Muscle layer of duodenum (tissue), 2 donors: ENCODE results near the gene DEK.

Experiments used
- H3K27ac ChIP-seq: one replicate; pipeline ENCODE4 v1.7.0; 2013; ENCODE audit warnings: mild to moderate bottlenecking, low read length
- H3K27me3 ChIP-seq: one replicate; pipeline ENCODE4 v1.7.0; 2013; ENCODE audit warnings: low read depth, mild to moderate bottlenecking, control low read depth, low read length
- H3K36me3 ChIP-seq, 2 donors: one replicate each; pipeline ENCODE4 v1.7.0; 2013; ENCODE audit warnings: low read length in 2 of 2, control low read depth in 1 of 2, mild to moderate bottlenecking in 1 of 2; ENCODE audit not compliant: insufficient read depth in 2 of 2, control insufficient read depth in 1 of 2
- H3K4me1 ChIP-seq, 2 donors: one replicate each; pipeline ENCODE4 v1.7.0; 2013; ENCODE audit warnings: low read length in 2 of 2, mild to moderate bottlenecking in 2 of 2, control low read depth in 1 of 2, moderate library complexity in 1 of 2; ENCODE audit not compliant: insufficient read depth in 2 of 2, control insufficient read depth in 1 of 2
- H3K4me3 ChIP-seq, 2 donors: one replicate each; pipeline ENCODE4 v1.7.0; 2013; ENCODE audit warnings: low read length in 2 of 2, low read depth in 1 of 2, mild to moderate bottlenecking in 1 of 2
- H3K9me3 ChIP-seq, 2 donors: one replicate each; pipeline ENCODE4 v1.7.0; 2013; ENCODE audit warnings: low read length in 2 of 2, control low read depth in 1 of 2, mild to moderate bottlenecking in 1 of 2; ENCODE audit not compliant: control insufficient read depth in 1 of 2
- donor health status: healthy.

The DEK gene

DNA sequence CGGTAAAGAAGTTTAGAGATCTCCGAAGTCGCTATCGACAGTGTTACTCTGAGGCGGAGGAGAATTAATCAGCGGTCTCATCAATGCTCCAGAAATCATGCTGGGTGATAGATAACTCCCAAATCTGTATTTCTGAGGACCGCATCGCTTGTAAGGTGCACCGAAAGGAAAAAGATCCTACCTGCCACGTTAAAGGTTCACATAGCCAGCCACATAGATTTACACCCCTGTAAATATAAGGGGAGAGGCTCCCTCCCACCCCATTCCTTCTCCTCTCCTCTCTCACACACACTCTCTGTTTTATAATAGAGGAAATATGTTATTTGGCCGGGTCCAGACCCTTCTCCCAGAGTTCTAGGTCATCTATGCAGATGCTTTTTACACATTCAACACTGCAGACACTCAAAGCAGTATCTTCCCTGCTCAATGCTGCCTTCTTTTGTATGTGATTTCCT is 620 bp upstream of the DEK start:
- H3K4me1 ChIP-seq = peaks cover 0 to 28% of the 10 kb centered on the region in 2 donors
- no peaks in the 10 kb centered on the region for H3K9me3 ChIP-seq
- peak overlapping the region; percentile 79 for H3K27ac ChIP-seq
- H3K4me3 ChIP-seq = peak overlapping the region; percentile 58 to 75
- H3K27me3 ChIP-seq = no peaks in the 10 kb centered on the region
- peaks cover 0 to under 1% of the 10 kb centered on the region in 2 donors for H3K36me3 ChIP-seq

DNA sequence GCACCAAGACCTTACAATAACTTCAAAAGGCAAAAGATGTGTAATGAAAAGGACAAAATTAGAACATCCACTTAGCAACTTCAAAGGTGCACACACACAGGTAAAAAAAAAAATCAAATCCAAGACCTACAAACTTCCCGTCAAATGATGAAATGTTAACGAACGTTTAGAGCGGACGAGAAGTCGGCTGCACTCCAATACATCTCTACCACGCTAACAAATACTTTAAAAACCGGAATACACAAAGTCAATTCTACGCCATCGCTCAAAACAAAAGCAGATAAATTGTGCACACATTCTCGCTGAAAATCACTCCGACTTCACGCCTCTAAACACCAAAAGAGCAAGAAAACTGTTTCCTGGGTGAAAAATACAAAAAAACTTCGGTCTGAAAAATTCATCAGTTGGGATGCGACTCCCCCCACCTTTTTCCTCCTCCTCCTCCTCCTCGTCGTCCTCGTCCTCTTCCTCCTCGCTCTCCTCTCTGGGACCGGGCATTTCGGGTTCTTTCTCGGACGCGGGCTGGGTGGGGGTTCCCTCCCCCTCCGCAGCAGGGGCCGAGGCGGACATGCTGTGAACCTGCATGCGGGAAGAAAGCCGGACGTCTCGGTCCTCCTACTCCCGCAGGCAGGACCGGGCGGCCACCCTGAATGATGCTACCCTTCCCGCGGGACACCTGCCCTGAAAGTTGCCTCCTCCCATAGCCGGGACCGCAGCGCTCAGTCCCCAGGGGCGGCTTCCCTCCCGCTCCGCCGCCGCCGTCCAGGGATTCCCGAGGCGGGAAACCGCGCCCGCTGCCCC is 712 bp downstream of the DEK start:
- peaks cover 0 to 5% of the 10 kb centered on the region in 2 donors for H3K36me3 ChIP-seq
- peak overlapping the region; percentile 91 to 95 for H3K4me3 ChIP-seq
- H3K27me3 ChIP-seq = no peaks in the 10 kb centered on the region
- no peaks in the 10 kb centered on the region for H3K9me3 ChIP-seq
- H3K27ac ChIP-seq = peak overlapping the region; percentile 93
- H3K4me1 ChIP-seq = peaks cover 0 to 32% of the 10 kb centered on the region in 2 donors

DNA sequence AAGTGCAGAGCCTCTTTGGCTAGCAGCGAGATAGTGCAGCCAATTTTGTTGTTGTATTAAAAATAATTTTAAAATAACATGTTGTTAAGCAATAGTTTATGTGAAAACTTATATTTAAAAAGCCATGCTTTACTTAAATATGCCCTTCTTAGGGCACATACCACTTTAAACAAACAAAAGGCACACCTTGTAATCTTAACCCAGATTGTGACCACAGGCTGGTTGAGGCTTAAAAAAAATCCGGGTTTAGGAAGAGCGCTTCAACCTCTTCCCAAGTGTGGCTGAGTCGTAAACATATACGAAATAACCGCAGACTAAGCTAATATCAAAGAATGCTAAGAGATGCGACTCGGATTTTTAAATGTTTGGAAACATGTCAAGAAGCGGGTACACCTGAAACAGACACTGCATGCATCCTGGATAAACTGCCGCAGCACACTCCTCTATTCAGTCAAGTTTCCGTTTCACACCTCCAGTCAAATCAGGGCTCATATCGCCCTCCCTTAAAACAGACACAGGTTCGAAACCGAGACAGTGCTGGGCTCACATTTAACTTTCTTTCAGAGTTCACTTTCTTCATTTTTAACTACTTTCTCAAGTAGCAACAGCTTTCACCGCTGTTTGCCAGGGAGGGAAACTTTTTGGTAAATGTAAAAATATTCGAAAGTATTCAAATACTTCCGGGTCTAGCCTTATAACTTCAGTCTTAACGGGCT is 1.5 kb downstream of the DEK start:
- Histone ChIP-seq H3K9me3 (no peaks in the 10 kb centered on the region), H3K27me3 (no peaks in the 10 kb centered on the region), H3K4me3 (peak overlapping the region; percentile 91 to 95), H3K4me1 (peaks cover 0 to 32% of the 10 kb centered on the region in 2 donors), H3K27ac (peak overlapping the region; percentile 93), H3K36me3 (peaks cover 0 to 5% of the 10 kb centered on the region in 2 donors)

DNA sequence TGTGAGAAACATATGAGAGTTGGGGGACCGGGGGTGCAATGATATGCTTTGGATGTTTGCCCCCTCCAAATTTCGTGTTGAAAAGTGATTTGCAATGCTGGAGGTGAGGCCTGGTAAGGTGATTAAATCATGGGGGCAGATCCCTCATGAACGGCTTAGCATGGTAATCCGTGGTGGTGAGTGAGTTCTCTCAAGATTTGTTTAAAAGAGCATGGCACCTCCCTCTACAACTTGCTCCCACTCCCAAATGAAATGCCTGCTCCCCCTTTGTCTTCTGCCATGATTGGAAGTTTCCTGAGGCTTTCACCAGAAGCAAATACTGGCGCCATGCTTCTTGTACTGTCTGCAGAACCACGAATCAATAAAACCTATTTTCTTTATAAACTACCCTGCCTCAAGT is 2.5 kb downstream of the DEK start:
- Histone ChIP-seq H3K9me3 (no peaks in the 10 kb centered on the region), H3K27ac (no peak overlapping the region), H3K4me1 (peaks cover 0 to 32% of the 10 kb centered on the region in 2 donors), H3K4me3 (no peak overlapping the region), H3K27me3 (no peaks in the 10 kb centered on the region), H3K36me3 (peaks cover 7% of the 10 kb centered on the region in 2 donors)

DNA sequence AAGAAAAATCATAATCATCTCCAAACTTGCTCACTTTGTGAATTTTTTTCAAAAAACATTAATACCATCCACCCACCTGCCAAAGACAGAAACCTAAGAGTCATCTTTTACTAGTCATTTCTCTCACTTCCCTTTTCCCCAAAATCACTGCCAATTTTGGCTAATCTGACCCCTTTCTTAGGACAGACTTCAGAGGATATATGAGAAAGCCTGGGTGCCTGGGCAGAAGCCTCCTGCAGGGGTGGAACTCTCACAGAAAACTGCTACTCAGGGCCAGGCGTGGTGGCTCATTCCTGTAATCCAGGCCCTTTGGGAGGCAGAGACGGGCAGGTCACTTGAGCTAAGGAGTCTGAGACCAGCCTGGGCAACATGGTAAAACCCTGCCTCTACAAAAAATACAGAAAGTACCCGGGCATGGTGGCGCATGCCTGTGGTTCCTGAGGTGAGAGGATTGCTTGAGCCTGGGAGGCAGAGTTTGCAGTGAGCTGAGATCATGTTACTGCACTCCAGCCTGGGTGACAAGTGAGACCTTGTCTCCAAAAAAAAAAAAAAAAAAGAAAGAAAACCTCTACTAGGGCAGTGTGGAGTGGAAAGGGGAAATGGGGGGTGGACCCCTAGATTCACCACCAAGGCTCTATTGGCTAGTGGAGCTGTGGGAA is 3.8 kb downstream of the DEK start:
- Histone ChIP-seq H3K4me3 (no peak overlapping the region), H3K27me3 (no peaks in the 10 kb centered on the region), H3K36me3 (peaks cover 13 to 15% of the 10 kb centered on the region in 2 donors), H3K4me1 (peaks cover 0 to 32% of the 10 kb centered on the region in 2 donors), H3K9me3 (no peaks in the 10 kb centered on the region), H3K27ac (no peak overlapping the region)

DNA sequence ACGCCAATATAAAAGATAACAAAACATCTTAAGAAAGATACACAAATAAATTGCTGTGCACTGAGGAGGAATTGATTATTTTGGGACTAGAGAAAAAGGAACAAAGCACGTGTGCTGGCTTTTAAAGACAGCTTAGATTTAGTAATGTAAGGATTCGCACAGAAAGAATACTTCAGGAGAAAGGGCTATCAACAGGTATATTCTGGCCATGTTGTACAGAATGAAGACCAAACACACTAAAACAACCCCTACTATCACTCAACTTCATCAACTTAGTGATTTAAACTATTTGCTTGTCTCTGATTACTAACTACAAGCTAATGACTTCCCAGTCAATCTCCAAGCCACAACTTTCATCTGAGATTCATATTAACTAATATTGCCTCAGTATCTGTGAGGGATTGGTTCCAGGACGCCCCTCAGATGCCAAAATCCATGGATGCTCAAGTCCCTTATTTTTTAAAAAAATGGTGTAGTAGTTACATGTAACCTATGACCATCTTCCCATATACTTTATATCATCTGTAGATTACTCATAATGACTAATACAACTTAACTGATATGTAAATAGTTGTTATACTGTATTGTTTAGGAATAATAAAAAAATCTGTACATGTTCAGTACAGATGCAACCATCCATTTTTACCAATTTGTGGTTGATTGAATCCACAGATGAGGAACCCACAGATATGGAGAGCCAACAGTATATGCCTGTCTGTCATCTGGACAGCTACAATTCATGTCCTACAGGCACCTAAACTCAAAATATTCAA is 4.5 kb downstream of the DEK start:
- no peaks in the 10 kb centered on the region for H3K9me3 ChIP-seq
- H3K4me3 ChIP-seq = no peak overlapping the region
- peaks cover 20 to 22% of the 10 kb centered on the region in 2 donors for H3K36me3 ChIP-seq
- no peaks in the 10 kb centered on the region for H3K27me3 ChIP-seq
- peaks cover 0 to 32% of the 10 kb centered on the region in 2 donors for H3K4me1 ChIP-seq
- no peak overlapping the region for H3K27ac ChIP-seq

DNA sequence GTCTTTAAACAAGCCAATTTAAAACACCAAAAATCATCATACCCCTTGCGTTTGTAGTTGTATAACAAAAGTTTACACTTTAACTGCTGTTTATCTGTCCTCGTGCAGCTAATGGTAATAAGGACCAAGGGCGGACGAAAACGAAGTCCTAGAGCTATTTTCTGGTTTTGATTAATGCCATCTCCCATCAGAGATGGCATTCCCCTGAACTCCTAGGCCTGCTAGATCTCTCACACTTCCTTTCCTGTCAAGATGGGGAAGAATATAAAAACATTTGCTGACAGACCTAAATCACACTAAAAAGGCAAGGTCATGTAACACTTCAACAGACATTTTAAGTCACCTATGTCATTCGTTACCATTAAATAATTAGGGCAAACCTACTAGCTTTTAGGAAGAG is 9.5 kb downstream of the DEK start:
- Histone ChIP-seq H3K4me3 (no peak overlapping the region), H3K36me3 (peaks cover 23 to 26% of the 10 kb centered on the region in 2 donors), H3K9me3 (no peaks in the 10 kb centered on the region), H3K27me3 (no peaks in the 10 kb centered on the region), H3K4me1 (peaks cover 0 to 3% of the 10 kb centered on the region in 2 donors), H3K27ac (no peak overlapping the region)

DNA sequence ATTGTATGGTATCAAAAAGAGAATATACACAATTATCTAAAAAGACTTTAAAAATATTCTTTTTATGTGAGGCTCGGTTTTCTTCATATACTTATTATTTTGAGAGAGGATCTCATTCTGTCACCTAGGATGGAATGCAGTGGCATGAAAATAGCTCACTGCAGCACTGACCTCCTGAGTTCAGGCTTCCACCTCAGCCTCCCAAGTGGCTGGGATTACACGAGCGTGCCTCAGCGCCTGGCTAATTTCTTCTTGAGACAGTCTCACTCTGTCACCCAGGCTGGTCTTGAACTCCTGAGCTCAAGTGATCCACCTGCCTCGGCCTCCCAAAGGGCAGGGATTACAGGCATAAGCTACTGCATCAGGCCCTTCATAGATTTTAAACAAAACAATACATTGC is 10.7 kb downstream of the DEK start:
- no peaks in the 10 kb centered on the region for H3K4me1 ChIP-seq
- peaks cover 26 to 34% of the 10 kb centered on the region in 2 donors for H3K36me3 ChIP-seq
- H3K9me3 ChIP-seq = no peaks in the 10 kb centered on the region
- H3K27me3 ChIP-seq = no peaks in the 10 kb centered on the region
- no peak overlapping the region for H3K4me3 ChIP-seq
- no peak overlapping the region for H3K27ac ChIP-seq

DNA sequence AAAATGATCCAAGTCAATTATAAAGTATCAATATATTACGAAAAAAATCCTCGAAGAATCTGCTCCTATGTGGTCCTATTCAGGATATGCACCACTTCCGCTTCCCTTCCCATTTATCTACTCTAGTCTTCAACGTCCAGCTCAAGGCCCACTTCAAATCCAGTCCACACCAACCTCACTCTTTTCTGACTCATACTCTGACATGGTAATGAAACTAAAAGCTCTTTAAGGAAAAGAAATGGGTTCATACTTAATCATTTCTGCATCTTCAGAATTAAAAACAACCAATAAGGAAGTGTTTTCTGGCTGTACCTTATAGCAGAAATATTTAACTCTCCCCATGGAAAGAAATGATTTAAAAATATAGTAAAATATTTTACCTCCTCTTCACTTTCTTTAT is 15.1 kb downstream of the DEK start:
- H3K36me3 ChIP-seq = peaks cover 20 to 28% of the 10 kb centered on the region in 2 donors

DNA sequence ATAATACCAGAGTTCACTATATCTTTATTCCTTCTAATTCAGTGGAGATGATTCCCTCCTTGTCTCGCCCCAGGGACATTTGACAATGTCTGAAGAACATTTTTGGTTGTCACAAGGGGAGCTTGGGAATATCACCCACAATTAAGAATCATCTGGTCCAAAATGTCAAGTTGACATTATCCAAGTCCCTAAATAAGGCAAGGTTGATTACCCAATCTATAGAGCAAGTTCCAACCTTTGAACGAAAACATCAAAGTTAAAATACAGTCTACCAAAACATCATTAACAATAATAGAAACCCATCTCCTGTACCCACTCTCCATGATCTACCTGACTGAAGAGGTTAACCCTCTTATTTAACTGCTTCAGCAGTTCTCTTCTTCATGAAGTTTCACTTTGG is 15.6 kb downstream of the DEK start:
- no peaks in the 10 kb centered on the region for H3K27me3 ChIP-seq
- H3K4me3 ChIP-seq = no peak overlapping the region
- H3K27ac ChIP-seq = no peak overlapping the region
- H3K36me3 ChIP-seq = peaks cover 23 to 28% of the 10 kb centered on the region in 2 donors
- no peaks in the 10 kb centered on the region for H3K9me3 ChIP-seq
- no peaks in the 10 kb centered on the region for H3K4me1 ChIP-seq

More for the DNA sequence above, 15.1 kb downstream of the DEK start:
- H3K27ac ChIP-seq = no peak overlapping the region
- no peaks in the 10 kb centered on the region for H3K4me1 ChIP-seq
- H3K27me3 ChIP-seq = no peaks in the 10 kb centered on the region
- no peaks in the 10 kb centered on the region for H3K9me3 ChIP-seq
- H3K4me3 ChIP-seq = no peak overlapping the region
